GDM1 (cell line): Measurements from ENCODE around the gene CLEC19A.
"Not testable (repeated sequence)": the region's sequence is repeated elsewhere in the genome, so short reads cannot be mapped to it uniquely, and the experiment has no call there.

Experiments
- DNase-seq: peaks from one replicate; lab custom pipeline; 2025; lab: John Stamatoyannopoulos, UW

The CLEC19A gene

DNA sequence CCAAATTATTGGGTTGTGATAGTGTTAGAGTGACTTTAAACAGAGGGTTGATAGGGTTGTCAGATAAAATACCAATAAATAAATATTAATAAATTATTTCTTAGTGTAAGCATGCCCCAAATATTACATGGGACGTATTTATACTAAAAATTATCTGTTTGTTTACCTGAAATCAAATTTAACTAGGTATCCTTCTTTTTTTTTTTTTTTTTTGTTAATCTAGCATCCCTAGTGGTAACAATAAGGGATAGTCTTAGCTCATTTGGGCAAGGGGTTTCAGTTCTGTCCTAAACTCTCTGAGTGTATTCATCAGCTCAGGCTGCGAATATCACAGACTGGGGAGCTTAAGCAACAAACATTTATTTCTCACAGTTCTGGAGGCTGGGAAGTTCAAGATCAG is 1.3 kb downstream of the CLEC19A start:
- DNase-seq = no peak

DNA sequence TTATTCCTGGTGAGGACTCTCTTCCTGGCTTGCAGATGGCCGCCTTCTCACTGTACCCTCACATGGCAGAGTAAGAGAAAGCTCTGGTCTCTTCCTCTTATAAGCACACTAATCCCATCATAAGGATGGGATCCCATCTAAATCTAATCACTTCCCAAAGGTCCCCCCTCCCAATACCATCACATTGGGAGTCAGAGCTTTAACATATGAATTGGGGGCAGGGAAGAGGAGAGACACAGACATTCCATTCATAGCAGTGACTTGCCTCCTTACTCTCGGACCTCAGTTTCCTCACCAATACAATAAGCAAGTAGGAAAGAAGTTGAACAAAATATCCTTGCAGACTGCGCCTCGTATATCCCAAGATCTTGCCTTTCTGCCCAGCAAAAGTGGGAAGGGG is 1.7 kb downstream of the CLEC19A start:
- no peak for DNase-seq

DNA sequence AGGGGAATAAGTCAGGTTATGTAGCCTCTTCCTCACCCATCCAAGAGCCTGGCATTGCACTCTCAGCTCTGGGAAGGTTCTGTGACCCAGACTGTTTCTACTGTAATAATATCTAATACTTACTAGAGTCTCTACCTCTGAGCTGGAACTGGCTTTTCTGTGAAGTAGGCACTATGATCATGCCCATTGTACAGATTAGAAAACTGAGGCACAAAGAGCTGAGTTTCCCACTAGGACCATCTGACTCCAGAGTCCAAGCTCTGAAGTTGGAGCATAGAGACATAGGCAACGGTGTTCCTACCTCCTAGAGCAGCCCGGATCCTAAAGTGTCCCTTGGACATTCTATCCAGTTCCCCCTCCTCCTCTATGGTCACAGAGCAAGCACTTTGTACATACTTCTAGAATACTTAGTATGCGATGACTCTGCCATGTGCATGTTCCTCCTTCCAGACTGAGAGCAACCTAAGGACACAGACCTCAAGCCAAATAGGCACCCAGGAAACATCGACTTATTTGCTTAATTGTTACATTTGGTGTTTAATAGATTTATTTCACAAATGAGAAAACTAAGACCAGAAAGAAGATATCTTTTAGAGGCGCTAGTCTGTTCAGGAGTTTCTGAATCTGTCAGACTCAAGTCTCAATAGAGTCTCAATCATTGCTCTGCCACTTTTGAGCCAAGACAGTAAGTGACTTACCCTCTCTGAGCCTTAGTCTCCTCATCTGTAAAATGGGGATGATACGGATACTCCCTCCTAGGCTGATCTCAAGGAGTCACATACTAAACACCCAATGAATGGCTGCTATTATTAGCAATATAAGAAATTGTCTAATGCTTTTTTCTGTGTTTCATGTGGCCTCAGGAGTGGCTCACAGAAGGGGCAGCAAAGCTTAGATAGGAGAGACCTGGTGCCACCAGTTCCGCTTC is 3.6 kb downstream of the CLEC19A start:
- no peak for DNase-seq

DNA sequence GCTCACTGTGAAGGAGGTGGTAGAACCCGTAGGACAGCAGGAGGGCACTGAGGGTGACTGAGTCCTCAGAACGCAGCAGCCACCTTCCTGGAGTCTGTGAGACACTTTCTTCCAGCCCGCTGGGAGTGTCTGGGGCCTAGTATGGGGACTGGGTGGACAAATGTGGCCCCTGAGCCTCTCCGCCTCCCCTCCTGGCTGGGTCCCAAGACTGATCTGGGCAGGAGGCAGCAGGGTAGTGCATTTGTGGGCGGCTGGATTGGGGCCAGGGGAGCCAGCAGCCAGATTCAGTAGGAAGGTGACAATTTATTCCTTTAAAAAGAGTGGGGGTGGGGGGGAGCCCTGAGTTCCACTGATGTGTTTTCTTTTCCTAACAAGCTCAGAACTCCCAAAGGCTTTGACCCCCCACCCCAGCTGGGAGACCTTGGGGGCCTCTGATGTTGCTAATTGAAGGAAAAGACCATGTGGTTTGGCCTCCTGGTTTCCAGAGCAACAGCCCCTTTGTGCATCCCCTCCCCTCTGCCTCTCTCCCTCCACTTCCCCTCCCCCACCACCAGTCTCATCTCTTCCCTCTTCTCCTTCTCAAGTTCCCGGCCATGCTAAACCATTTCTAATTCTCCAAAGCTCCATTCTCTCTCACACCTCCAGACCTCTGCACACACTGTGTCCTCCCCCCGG is 4.4 kb downstream of the CLEC19A start:
- no peak for DNase-seq

DNA sequence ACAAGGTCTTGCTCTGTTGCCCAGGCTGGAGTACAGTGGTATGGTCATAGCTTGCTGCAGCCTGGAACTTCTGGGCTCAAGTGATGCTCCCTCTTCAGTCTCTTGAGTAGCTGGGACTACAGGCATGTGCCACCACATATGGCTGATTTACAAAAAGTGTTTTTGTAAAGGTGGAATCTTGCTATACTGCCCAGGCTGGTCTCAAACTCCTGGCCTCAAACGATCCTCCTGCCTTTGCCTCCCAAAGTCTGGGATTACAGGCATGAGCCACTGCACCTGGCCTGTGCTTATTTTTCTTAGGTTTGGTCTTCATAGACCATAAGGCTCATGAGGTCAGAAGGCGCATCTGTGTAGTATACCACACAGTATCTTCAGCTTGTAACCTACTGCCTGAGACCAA is 5.3 kb downstream of the CLEC19A start:
- DNase-seq = no peak

DNA sequence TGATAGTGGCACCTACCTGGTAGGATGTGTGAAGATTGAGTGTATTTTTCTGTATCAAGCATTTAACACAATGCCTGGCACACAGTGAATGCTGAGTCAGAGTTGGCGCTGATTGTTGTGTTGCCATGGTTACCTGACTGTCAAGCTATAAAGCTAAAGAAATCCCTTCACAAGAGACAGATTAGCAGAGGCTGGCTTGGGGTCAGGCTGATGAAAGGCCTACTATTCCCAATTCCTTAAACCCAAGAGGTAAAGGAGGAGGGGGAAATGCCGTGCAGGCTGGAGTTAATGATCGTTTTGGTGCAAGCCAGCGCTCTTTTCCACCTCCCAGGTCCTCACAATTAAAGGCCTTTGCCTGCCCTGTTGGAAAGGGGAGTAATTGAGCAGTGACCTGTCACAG is 5.9 kb downstream of the CLEC19A start:
- no peak for DNase-seq

DNA sequence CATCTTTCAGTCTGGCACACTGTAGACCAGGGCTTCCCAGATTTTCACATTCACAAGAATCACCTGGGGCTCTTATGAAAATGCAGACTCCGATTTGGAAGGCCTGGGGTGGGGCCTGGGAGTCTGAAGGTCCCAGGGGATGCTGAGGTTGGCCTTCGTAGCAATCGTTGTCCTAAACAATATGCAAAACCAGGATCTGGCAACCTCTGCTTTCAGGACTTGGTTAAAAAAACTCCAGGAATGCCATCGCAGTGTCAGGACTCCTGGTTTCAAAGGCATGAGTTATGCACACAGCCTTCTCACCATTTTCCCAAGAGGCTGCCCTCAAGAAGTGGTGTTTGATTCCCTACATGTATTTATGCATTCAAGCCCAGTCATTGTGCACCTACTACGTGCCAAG is 6.7 kb downstream of the CLEC19A start:
- DNase-seq = no peak

DNA sequence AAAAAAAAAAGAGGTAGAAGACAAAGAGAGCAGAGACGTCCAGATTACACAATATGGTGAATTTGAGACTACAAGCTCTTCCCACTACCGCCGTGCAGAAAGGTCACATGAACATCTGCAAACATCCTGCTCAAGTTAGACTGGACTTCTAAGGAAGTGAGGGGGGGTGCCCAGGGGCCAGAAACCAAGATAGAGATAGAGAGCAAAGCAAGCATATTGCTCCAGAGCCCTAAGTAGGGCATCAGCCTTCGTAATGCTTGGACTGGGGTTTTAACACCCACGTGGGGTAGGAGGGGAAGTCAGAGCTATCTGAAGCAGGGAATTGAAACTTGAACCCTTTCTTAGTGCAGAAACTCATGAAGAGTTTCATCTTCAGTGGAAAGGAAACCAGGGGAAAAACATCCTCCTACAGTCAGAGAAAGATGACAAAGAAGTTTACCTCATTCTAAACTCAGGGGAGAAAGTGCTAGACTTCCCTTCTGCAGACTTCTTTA is 8.7 kb downstream of the CLEC19A start:
- DNase-seq = no peak

DNA sequence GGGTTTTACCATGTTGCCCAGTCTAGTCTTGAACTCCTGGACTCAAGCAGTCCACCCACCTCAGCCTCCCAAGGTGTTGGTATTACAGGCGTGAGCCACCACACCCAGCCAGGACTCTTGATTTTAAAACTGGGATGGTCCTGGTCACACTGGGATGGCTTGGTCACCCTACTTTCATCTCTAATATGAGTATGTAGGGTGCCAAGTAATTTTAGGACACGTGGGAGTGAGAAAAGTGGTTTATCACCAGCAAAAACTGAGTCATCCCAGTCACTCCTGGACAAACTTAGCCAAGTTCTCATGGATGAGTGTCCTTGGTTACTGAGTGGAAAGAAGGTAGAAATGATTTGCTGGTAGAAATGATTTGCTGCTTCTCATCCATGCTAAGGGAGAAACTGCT is 9.9 kb downstream of the CLEC19A start:
- no peak for DNase-seq

DNA sequence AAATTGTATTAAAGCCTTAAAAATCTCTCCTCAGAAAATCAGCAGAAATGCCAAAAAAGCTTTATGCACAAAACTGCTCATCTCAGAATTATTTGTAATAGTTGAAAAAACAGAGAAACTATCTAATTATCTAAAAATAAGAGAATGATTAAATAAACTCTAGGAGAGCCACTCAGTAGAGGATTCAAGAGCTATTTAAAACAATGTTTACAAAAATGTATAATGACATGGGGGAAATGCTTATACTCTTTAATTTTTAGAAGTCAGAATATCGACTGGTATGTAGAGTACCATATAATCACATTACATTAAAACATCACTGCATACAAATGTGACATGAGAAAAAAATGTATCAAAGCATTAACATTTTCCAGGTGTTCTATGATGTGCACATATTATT is 11.9 kb downstream of the CLEC19A start:
- DNase-seq = no peak

DNA sequence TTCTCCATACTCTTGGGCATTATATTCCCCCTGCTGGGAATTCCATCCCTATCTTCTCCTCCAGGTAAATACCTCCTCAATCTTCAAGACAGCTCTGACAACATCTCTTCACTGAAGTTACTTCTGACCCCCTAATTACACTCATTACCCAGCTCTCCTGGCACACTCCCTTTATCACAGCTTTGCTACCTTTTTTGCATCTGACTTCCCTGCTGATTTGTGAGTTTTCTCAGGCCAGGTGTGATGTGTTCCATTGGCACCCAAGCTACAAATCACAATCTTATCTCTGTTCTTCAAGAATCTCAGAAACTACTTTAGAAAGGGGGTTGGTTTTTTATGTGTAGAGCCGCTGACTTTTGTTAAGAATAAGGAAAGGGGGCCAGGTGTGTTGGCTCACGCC is 14.0 kb downstream of the CLEC19A start:
- no peak for DNase-seq

DNA sequence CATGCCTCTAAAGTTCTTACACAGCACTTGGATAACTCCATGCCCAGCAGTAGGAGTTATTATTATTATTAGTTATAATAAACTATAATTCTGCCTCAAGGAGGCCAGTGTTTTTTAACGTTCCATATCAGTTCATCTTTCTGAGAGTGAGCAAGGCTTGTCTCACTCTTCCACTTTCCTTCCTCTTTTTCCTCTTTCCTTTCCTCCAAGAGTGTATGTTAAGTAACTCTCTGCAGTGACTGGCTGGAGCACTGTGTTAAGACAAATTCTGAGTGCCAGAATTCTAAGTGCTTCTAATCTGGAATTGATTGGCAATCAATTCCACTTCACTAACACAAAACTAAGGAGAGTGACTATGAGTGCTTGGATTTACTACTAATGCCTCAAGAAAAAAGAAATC is 16.4 kb downstream of the CLEC19A start:
- DNase-seq = no peak

DNA sequence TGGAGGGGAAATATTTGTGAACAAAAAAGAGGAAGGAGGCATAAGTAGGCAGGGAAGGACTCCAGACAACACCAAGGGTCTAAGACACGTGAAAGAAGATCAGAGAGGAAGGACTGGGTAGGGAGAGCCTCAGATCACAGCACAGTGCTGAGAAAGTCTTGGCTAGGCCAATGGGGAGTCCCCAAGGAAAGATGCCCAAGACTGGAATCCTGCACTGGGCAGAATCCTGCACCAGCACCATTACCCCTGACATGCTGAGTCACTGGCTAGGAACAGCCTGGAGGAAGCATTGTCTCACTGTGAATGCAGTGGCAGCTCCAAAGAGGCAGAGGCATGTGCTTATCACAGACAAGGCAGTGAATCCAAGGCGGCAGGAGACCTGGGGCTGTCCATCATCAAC is 19.2 kb downstream of the CLEC19A start:
- DNase-seq = no peak

DNA sequence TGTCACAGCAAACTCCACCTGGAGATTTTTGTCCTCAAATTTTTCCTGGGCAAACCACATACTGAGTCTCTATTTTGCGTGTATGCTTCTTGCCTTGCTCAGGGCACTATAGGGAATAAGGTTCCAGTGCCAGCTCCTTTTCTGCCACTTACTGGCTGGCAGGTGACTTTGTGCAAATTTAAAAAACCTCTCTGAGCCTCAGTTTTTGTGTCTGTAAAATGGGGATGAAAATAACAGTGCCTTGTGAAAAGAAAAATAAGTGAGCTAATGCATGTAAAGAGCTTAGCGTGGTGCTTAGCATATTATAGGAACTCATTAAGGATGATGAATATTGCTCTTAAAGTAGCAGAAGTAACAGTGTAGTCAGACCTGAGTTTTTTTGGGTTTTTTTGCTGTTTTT is 19.9 kb downstream of the CLEC19A start:
- no peak for DNase-seq

DNA sequence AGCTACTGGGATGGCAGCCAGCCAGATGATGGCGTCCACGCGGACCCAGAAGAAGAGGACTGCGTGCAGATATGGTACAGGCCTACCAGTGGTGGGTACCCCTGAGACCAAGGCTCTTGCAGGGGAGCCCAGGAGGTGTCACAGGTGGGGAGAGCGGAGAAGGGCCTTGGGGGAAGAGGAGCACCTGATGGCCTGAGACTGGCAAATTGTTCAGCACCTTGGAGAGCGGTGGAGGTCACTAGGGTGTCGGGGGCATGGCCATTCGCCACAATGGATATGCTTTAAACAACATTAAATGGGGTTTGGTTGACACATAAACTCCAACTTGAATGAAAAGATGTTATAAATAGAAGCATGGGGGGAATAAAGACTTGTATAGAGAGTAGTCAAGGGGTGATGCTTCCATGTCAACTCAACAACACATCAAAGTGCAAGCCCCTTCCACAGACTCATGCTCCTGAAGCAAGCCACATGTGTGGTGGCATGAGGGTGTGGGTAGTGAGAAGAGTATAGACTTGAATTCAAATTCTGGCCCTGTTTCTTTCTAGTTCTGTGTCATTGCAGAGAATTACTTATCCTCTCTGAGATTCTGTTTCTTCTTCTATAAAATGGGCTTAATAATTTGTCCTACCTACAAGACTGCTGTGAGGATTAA is 22.2 kb downstream of the CLEC19A start:
- DNase-seq = no peak

DNA sequence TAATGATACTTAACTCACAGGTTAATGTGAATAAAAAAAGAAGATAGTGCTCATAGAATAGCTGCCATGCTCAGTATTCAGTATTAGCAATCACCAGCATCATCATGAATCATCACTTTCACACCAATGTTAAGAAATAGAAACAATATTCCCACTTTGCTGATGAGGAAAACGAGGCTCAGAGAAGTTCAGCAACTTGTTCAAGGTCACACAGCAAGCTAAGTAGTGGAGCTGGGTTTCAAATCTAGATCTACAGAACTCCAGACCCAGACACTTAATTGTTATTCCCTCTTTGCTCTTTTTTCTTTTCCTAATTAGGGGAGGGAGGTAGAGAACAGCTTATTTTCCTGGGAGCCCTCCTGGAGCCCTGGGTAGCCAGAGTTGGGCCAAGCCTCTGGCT is 22.9 kb downstream of the CLEC19A start:
- no peak for DNase-seq

DNA sequence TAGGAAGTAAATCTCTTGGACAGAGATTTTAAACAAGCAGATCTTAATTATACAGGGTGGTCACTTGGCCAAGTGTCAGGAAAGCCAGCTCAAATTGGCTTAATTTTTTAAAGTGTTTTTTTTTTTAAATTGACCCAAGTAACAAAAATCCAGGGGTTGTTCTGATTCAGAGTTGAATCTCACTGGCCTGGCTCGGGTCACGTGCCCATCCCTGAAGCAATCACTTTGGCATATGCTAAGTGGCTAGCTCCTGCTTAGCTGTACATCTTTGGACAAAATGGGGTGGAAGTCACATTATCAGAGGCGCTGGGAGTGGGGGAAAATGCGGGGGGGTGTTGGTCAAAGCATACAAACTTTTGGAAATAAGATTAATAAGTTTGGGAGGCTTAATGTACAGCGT is 23.6 kb downstream of the CLEC19A start:
- DNase-seq = no peak

DNA sequence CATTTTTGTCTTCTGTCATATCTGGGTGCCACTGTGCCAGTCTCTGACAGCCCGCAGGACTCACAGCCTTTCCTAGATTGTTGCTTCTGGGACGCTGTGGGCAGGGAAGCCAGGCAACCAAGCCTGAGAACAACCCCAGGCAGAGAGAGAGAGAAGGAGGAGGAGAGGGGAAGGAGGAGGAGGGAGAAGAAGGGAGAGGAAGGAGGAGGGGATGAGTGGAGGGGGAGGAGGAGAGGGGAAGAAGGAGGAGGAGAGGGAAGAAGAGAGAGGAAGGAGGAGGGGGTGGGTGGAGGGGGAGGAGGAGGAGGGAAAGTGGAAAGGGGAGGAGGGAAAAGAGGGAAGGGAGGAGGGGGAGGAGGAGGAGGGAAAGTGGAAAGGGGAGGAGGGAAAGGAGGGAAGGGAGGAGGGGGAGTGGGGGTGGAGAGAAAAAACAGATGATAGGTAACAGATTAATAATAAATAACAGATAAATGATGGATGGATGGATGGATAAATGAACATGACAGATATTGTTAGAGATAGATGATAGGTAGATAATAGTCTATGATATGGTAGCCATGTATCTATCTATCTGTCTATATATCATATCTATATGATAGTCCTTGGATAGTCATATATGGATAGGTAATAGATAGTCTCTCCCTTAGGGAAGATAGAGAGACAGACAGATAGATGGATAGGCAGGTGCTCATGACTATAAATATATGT is 29.3 kb downstream of the CLEC19A start:
- DNase-seq = no peak

DNA sequence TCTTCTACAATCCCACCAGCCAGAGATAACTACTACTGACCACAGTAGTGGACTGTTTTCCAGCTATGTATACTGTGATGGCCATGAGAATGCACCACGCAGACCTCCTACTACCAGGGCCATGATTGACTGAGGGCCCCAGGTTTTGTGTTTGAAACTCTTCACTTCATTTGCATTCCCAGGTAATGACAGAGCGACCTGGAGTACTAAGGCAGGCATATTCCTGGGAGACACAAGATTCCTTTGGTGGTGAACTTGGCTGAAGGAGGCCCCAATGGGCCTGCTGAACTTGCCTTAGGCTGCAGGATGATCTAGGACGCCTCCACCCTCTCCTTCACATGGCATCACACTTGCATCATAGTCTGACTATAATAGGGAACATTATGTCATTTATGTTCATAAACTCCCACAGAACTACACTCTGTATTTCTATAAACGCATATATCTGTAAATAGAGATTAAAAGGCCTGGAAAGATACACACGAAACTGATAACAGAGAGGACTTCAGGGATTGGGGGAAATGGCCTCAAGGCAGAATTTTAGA is 30.4 kb downstream of the CLEC19A start:
- no peak for DNase-seq

DNA sequence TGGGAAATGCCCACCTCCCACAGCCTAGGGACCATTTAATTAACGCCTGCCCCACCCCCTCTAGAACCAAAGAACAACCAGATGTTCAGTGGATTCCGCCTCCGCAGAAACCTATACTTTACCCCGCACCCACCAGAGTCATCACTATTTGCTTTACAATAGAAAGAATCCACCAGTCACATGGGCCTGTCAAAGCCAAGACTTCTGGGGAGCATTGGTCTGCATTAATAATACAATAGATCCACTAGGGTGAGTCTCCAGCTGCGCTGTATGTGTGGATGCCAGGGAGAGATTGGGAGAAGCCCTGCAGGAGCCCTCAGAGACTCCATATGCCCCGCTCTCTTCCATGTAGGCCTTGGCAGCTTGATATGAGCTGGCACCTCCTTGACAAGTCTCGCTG is 31.3 kb downstream of the CLEC19A start:
- no peak for DNase-seq

DNA sequence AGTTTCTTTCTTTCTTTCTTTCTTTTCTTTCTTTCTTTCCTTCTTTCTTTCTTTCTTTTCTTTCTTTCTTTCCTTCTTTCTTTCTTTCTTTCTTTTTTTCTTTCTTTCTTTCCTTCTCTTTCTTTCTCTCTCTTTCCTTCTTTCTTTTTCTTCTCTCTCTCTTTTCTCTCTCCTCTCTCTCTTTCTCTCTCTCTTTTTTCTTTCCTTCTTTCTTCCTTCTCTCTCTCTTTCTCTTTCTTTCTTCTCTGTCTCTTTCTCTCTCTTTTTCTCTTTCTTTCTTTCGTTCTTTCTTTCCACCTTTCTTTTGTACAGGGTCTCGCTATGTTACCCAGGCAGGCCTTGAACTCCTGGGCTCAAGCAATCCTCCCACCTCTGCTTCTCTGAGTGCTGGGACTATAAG is 35.7 kb downstream of the CLEC19A start:
- DNase-seq = not testable (repeated sequence)

DNA sequence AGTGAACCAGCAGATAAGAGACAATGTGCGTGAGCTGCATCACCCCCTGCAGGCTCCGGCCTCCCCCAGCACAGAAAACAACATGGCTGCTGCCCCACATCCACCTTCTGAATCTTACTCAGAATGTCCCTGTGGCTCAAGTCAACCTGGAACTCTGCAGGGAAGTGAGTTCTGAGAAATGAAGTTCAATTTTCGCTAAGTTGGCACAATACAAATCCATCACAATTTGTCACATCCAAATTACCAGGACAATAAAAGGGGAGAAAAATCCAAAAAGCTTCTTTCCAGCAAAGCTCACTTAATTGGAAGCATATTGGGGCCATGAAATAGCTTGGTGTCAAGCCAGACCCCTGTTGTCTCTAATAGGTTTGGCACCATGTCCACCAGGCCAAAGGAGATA is 38.1 kb downstream of the CLEC19A start:
- no peak for DNase-seq
